ENCODE measurements around the gene RCSD1.

The RCSD1 gene

DNA sequence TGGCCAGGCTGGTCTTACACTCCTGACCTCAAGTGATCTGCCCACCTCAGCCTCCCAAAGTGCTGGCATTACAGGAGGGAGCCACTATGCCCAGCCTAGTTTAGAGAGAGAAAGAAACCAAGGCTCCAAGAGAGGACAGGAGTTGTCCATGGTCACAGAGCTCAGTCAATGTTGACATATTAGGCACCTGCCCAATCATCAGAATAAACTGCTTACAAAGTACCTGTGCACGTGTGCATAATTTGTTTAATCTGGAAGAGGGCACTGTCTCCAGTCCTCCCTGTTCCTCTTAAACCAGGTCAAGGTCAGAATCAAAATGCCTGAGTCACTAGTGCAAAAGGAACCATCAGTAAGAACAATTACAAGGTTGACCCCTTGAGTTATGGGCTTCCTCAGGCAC, 71.5 kb downstream of the RCSD1 start:
- no peaks in the 10 kb centered on the region for H3K4me1 ChIP-seq
- no peak overlapping the region for H3K4me3 ChIP-seq (ENCODE audit: low read depth, low read length)
- H3K27me3 ChIP-seq, result no peaks in the 10 kb centered on the region
- TF ChIP-seq, protein P1, sequence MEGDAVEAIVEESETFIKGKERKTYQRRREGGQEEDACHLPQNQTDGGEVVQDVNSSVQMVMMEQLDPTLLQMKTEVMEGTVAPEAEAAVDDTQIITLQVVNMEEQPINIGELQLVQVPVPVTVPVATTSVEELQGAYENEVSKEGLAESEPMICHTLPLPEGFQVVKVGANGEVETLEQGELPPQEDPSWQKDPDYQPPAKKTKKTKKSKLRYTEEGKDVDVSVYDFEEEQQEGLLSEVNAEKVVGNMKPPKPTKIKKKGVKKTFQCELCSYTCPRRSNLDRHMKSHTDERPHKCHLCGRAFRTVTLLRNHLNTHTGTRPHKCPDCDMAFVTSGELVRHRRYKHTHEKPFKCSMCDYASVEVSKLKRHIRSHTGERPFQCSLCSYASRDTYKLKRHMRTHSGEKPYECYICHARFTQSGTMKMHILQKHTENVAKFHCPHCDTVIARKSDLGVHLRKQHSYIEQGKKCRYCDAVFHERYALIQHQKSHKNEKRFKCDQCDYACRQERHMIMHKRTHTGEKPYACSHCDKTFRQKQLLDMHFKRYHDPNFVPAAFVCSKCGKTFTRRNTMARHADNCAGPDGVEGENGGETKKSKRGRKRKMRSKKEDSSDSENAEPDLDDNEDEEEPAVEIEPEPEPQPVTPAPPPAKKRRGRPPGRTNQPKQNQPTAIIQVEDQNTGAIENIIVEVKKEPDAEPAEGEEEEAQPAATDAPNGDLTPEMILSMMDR (IDR thresholded peaks at IDR 0.05; ENCODE audit: low read depth, low read length), result no peak
- H3K36me3 ChIP-seq, result no peaks in the 10 kb centered on the region
- DNase-seq, result no peak
- no peaks in the 10 kb centered on the region for H3K9me3 ChIP-seq

- Histone ChIP-seq H3K36me3 (no peaks in the 10 kb centered on the region), H3K9me3 (no peaks in the 10 kb centered on the region), H3K27me3 (no peaks in the 10 kb centered on the region), H3K4me3 (ENCODE audit: low read depth, low read length) (no peak overlapping the region), H3K4me1 (no peaks in the 10 kb centered on the region)
- no peak for DNase-seq
- TF ChIP-seq, protein P1 (IDR thresholded peaks at IDR 0.05; ENCODE audit: low read depth, low read length), result no peak
Measured at GRCh38 chr1:167703557-167703956, 73.5 kb downstream of the RCSD1 start.

- no peak overlapping the region for H3K4me3 ChIP-seq (ENCODE audit: low read depth, low read length)
- TF ChIP-seq, protein P1 (IDR thresholded peaks at IDR 0.05; ENCODE audit: low read depth, low read length), result no peak
- DNase-seq, result no peak
- no peaks in the 10 kb centered on the region for H3K4me1 ChIP-seq
- no peaks in the 10 kb centered on the region for H3K36me3 ChIP-seq
- no peaks in the 10 kb centered on the region for H3K9me3 ChIP-seq
- no peaks in the 10 kb centered on the region for H3K27me3 ChIP-seq
Measured at GRCh38 chr1:167704715-167705114, 74.7 kb downstream of the RCSD1 start.

DNA sequence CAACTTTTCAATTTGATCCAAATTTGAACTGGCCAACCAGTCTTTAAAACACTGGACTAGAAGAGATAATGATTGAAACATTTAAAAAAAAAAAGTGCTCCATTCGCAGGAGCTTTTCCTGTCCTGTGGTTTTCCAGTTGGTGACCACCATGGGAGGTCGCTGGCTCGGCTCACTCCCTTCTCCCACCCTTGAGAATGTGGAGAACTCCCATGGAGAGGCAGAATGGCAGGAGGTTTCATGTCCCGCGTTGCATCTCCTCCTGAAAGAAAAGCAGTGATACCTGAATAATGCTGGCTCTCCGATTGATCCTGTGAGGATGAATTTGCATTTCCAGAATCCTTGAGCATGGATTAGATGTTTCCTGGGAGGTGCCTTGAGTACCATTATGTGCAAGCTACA, 75.2 kb downstream of the RCSD1 start:
- DNase-seq, result no peak
- Histone ChIP-seq H3K36me3 (no peaks in the 10 kb centered on the region), H3K9me3 (no peaks in the 10 kb centered on the region), H3K4me3 (ENCODE audit: low read depth, low read length) (no peak overlapping the region), H3K27me3 (no peaks in the 10 kb centered on the region), H3K4me1 (no peaks in the 10 kb centered on the region)
- TF ChIP-seq, protein P1 (IDR thresholded peaks at IDR 0.05; ENCODE audit: low read depth, low read length), result no peak

DNA sequence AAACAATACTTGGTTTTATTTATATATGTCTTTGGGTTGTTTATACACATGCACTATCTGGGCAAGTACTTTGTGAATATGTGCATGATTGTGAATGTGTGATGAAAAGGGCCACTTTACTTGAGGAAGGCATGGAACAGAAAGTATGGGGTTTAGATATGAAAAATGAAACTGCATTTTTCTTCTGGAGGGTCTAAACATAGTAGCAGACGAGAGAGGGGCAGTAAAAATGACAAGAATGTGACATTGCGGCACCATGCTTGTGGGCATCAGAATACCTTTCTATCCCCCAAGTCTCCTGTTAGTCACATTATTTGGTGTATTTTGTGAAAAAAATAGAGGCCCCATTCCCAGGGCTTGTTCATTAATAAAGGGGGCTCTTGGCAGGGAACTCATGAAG, 76.3 kb downstream of the RCSD1 start:
- DNase-seq, result no peak
- Histone ChIP-seq H3K4me3 (ENCODE audit: low read depth, low read length) (no peak overlapping the region), H3K4me1 (no peaks in the 10 kb centered on the region), H3K27me3 (no peaks in the 10 kb centered on the region), H3K9me3 (no peaks in the 10 kb centered on the region), H3K36me3 (no peaks in the 10 kb centered on the region)
- TF ChIP-seq, protein P1 (IDR thresholded peaks at IDR 0.05; ENCODE audit: low read depth, low read length), result no peak

GRCh38 chr1:167706931-167707877, 77.2 kb downstream of the RCSD1 start:
- H3K9me3 ChIP-seq, result no peaks in the 10 kb centered on the region
- DNase-seq, result no peak
- TF ChIP-seq, protein P1 (IDR thresholded peaks at IDR 0.05; ENCODE audit: low read depth, low read length), result no peak
- H3K27me3 ChIP-seq, result no peaks in the 10 kb centered on the region
- H3K4me3 ChIP-seq (ENCODE audit: low read depth, low read length), result no peak overlapping the region
- H3K4me1 ChIP-seq, result no peaks in the 10 kb centered on the region
- no peaks in the 10 kb centered on the region for H3K36me3 ChIP-seq

Measured in BE2C (cell line).